Activated T-cell treated with anti-CD3 and anti-CD28 coated beads, Interleukin-2, amount 50 U/mL, for 24 hours (primary cell): Measurements from ENCODE around the gene C1QTNF12.
A peak's percentile ranks its signal among the peaks of the same experiment; 100 is the strongest.

Experiments used
- DNase-seq: peaks from one replicate; pipeline ENCODE4 v3.0.0-alpha.2; 2020
- H3K27ac Mint-ChIP-seq: 2 replicates; pipeline ENCODE4 v1.8.0; 2020; ENCODE audit warnings: mild to moderate bottlenecking, mixed read lengths
- H3K27me3 Mint-ChIP-seq: 2 replicates; pipeline ENCODE4 v1.8.0; 2020; ENCODE audit warnings: mixed read lengths
- H3K36me3 Mint-ChIP-seq: 2 replicates; pipeline ENCODE4 v1.8.0; 2020; ENCODE audit warnings: low read depth, mixed read lengths
- H3K4me1 Mint-ChIP-seq: 2 replicates; pipeline ENCODE4 v1.8.0; 2020; ENCODE audit warnings: low read depth, mixed read lengths
- H3K4me3 Mint-ChIP-seq: 2 replicates; pipeline ENCODE4 v1.8.0; 2020; ENCODE audit warnings: mild to moderate bottlenecking, moderate library complexity, mixed read lengths
- H3K9me3 Mint-ChIP-seq: 2 replicates; pipeline ENCODE4 v1.8.0; 2020; ENCODE audit warnings: mixed read lengths

C1QTNF12 gene

DNA sequence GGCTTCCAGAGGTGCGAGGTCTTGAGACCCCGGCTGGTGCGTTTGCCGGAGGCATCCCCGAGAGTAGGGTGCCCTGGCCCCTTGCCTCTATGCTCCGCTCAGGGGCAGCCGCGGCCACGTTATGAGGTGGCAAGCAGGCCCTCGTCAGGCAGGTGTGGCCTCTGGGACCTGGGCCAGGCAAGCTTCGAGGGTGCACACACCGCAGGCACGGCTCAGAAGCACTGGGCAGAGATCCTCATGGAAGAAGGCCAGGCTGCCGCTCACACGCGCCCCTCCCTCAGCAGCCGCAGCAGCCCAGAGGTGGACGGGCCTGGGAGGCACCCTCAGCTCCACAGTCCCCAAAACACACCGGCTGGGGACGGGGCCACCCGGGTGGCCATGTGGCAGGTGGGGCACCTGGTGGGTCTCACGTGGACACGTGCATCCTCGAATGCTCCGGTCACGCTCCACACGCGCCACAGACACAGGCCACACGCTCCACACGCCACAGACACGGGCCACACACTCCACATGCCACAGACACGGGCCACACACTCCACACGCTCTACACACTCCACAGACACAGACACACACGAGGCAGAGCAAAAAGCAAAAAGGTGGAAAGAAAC lies 21.2 kb downstream of the C1QTNF12 start:
- no peak overlapping the region for H3K4me3 Mint-ChIP-seq
- H3K4me1 Mint-ChIP-seq = peaks cover 35% of the 10 kb centered on the region
- H3K9me3 Mint-ChIP-seq = no peaks in the 10 kb centered on the region
- DNase-seq = no peak
- H3K36me3 Mint-ChIP-seq = peaks cover 85% of the 10 kb centered on the region
- no peaks in the 10 kb centered on the region for H3K27me3 Mint-ChIP-seq
- peak overlapping the region; percentile 50 for H3K27ac Mint-ChIP-seq

GRCh38 chr1:1223891-1224290 lies 22.6 kb downstream of the C1QTNF12 start:
- H3K27ac Mint-ChIP-seq = no peak overlapping the region
- H3K36me3 Mint-ChIP-seq = peaks cover 74% of the 10 kb centered on the region
- H3K4me3 Mint-ChIP-seq = no peak overlapping the region
- peaks cover 30% of the 10 kb centered on the region for H3K4me1 Mint-ChIP-seq
- no peak for DNase-seq
- no peaks in the 10 kb centered on the region for H3K9me3 Mint-ChIP-seq
- no peaks in the 10 kb centered on the region for H3K27me3 Mint-ChIP-seq

DNA sequence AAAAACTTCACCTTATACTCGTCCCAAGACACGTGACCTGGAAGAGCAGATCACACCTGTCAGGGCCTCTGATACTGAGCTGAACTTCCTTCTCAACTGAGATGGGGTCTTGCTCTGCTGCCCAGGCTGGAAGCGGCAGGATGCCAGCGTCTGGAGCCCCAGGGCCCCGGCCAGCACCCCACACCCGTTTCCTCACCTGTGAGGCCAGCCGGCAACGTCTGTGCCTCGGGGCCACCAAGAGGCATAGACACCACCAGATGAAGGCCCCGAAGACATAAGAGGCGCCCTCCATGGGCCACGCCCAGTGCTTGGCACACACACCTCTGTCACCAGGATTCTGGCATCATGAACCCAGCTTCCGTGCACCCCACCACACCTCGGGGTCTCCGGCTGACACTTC lies 23.2 kb downstream of the C1QTNF12 start:
- Mint-ChIP-seq H3K36me3 (peaks cover 70% of the 10 kb centered on the region), H3K4me1 (peaks cover 27% of the 10 kb centered on the region), H3K27ac (no peak overlapping the region), H3K4me3 (no peak overlapping the region), H3K27me3 (no peaks in the 10 kb centered on the region), H3K9me3 (no peaks in the 10 kb centered on the region)
- DNase-seq = no peak

DNA sequence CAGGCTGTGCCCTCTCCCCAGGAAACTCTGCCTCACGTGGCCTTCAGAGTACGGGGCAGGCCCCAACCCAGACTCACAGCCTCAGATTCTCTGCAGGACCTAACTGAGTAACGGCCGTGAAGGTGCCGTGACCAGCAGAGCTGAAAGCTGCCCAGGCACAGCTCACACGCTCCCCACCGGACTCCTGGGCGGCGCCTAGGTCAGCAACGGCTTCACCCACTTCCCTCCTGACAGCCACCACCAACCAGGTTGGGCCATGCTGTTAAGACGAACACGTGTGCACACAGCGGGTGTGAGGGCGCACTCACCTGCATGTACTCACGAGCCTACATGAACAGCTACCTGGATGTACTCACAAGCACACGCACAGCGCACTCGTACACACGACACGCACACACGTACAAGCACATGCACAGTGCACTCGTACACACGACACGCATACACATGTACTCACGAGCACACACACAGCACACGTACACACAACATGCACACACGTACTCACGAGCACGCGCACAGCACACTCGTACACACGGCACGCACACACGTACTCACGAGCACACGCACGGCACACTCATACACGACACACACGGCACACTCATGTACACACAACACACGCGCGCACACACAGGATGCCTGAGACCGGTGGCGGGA lies 23.8 kb downstream of the C1QTNF12 start:
- H3K4me1 Mint-ChIP-seq = peaks cover 33% of the 10 kb centered on the region
- H3K9me3 Mint-ChIP-seq = no peaks in the 10 kb centered on the region
- H3K4me3 Mint-ChIP-seq = no peak overlapping the region
- peak overlapping the region; percentile 12 for H3K27ac Mint-ChIP-seq
- no peak for DNase-seq
- H3K36me3 Mint-ChIP-seq = peaks cover 71% of the 10 kb centered on the region
- no peaks in the 10 kb centered on the region for H3K27me3 Mint-ChIP-seq

DNA sequence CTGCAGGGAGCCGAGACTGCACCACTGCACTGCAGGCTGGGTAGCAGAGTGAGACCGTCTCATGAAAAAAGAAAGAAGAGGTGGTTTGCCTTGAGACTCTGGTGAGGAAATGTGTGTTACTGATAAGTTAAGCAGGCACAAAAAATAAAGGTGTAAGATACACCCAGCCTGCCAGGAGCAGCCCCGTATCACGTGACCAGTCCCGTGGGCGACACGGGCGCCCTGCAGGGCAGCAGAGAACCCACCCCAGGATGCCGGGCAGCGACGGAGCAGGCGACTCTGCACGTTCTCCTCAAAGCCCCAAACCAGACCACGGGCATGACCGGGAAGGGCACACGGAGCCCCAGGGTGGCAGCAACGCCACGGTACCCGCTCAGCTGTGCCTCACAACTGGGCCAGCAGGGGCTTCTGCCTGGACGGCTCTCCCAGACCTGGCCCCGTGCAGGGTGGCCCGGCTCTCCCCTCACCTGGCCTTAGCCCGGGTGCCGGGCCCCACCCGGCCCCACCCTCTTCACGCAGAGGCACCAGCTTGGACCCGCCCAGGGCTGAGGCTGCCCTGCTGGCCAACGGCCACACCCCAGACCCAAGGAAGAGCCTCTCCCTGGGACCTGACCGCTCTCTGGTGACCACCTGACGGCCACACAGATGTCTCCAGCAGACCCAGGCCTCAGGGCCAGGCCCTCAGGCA lies 24.5 kb downstream of the C1QTNF12 start:
- Mint-ChIP-seq H3K27ac (no peak overlapping the region), H3K36me3 (peaks cover 73% of the 10 kb centered on the region)

GRCh38 chr1:1220197-1220596 lies 26.3 kb downstream of the C1QTNF12 start:
- Mint-ChIP-seq H3K9me3 (no peaks in the 10 kb centered on the region), H3K4me3 (no peak overlapping the region), H3K27ac (peak overlapping the region; percentile 89)

More for the DNA sequence above, 24.5 kb downstream of the C1QTNF12 start:
- H3K27me3 Mint-ChIP-seq = no peaks in the 10 kb centered on the region
- DNase-seq = no peak
- H3K4me3 Mint-ChIP-seq = no peak overlapping the region
- H3K4me1 Mint-ChIP-seq = peaks cover 38% of the 10 kb centered on the region
- H3K9me3 Mint-ChIP-seq = no peaks in the 10 kb centered on the region

DNA sequence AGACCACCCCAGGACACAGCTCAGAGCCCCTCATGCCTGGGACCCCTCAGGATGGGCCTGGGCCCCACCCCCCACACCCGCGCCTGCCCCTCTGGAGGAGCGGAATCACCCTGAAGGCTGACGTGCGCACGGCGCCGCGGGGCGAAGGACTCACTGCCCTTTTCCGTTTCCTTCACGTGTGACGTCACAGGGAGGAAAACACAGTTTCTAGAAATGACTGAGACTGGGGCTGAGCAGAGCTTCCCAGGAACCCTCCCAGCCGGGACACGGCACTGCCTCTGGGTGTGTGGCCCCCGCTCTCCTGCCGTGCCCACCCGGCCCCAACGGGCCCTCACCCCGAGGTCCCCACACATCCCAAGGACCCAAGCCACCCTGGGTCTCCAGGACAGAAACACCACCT lies 27.2 kb downstream of the C1QTNF12 start:
- H3K4me1 Mint-ChIP-seq = peaks cover 53% of the 10 kb centered on the region
- peak overlapping the region; percentile 57 for H3K4me3 Mint-ChIP-seq
- H3K27ac Mint-ChIP-seq = peak overlapping the region; percentile 89
- no peaks in the 10 kb centered on the region for H3K9me3 Mint-ChIP-seq
- H3K27me3 Mint-ChIP-seq = no peaks in the 10 kb centered on the region
- H3K36me3 Mint-ChIP-seq = peaks cover 72% of the 10 kb centered on the region
- DNase-seq = peak; percentile 65

More at GRCh38 chr1:1220197-1220596, 26.3 kb downstream of the C1QTNF12 start:
- H3K36me3 Mint-ChIP-seq = peaks cover 73% of the 10 kb centered on the region
- no peak for DNase-seq
- H3K4me1 Mint-ChIP-seq = peaks cover 46% of the 10 kb centered on the region
- H3K27me3 Mint-ChIP-seq = no peaks in the 10 kb centered on the region

- peak overlapping the region; percentile 64 for H3K4me3 Mint-ChIP-seq
Observed at GRCh38 chr1:1218524-1219200, 27.9 kb downstream of the C1QTNF12 start.

GRCh38 chr1:1217621-1218523 lies 28.6 kb downstream of the C1QTNF12 start:
- H3K4me3 Mint-ChIP-seq = peak overlapping the region; percentile 64

More at GRCh38 chr1:1218524-1219200, 27.9 kb downstream of the C1QTNF12 start:
- Mint-ChIP-seq H3K9me3 (no peaks in the 10 kb centered on the region), H3K27me3 (no peaks in the 10 kb centered on the region), H3K4me1 (peaks cover 56% of the 10 kb centered on the region), H3K36me3 (peaks cover 66% of the 10 kb centered on the region), H3K27ac (peak overlapping the region; percentile 89)
- DNase-seq = no peak

GRCh38 chr1:1216770-1217620 lies 29.5 kb downstream of the C1QTNF12 start:
- peak; percentile 67 for DNase-seq
- Mint-ChIP-seq H3K36me3 (peaks cover 59% of the 10 kb centered on the region), H3K27ac (peak overlapping the region; percentile 98), H3K9me3 (no peaks in the 10 kb centered on the region), H3K27me3 (no peaks in the 10 kb centered on the region), H3K4me3 (peak overlapping the region; percentile 85), H3K4me1 (peaks cover 53% of the 10 kb centered on the region)

More at GRCh38 chr1:1217621-1218523, 28.6 kb downstream of the C1QTNF12 start:
- H3K27ac Mint-ChIP-seq = peak overlapping the region; percentile 87
- peaks cover 55% of the 10 kb centered on the region for H3K4me1 Mint-ChIP-seq
- no peaks in the 10 kb centered on the region for H3K9me3 Mint-ChIP-seq
- H3K27me3 Mint-ChIP-seq = no peaks in the 10 kb centered on the region
- DNase-seq = peak; percentile 68
- peaks cover 61% of the 10 kb centered on the region for H3K36me3 Mint-ChIP-seq

DNA sequence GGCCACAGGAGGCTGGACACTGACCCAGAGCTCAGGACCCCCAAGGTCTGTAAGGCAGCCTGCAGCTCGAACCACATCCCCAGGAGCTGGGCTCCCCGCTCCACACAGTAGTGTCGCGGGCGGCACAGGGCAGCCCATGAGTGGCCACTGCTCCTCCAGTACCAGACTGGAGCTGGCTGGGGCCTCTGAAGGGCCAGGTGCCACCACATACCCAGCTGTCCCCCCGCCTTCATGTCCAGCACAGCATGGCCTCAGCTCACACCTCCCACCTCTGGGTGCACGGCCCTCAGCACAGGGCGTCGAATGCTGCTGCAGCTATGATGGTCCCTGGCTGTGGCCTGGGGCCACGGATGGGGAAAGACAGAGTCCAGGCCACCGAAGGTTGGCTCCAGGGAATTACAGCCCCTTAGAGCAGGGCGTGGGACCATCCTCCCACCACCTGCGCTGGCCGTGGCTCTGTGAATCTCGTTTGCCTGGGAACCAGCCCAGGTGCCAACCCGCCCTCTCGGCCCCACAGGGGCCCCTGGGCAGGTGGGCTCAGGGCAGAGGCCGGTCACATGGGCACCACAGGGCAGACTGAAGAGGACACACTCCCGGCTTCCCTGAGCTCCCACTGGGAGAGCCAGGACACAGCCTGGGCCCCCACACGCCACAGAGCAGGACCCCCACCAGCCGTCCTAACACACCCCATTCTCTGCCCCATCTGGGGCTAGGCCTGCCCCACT lies 30.5 kb downstream of the C1QTNF12 start:
- H3K4me3 Mint-ChIP-seq = peak overlapping the region; percentile 85
- peaks cover 60% of the 10 kb centered on the region for H3K36me3 Mint-ChIP-seq
- H3K27ac Mint-ChIP-seq = peak overlapping the region; percentile 98

GRCh38 chr1:1215080-1215676 lies 31.3 kb downstream of the C1QTNF12 start:
- H3K4me3 Mint-ChIP-seq = peak overlapping the region; percentile 85
- DNase-seq = peak; percentile 55
- no peaks in the 10 kb centered on the region for H3K9me3 Mint-ChIP-seq
- H3K36me3 Mint-ChIP-seq = peaks cover 60% of the 10 kb centered on the region
- H3K27ac Mint-ChIP-seq = peak overlapping the region; percentile 98
- peaks cover 53% of the 10 kb centered on the region for H3K4me1 Mint-ChIP-seq
- H3K27me3 Mint-ChIP-seq = no peaks in the 10 kb centered on the region

More for the DNA sequence above, 30.5 kb downstream of the C1QTNF12 start:
- Mint-ChIP-seq H3K4me1 (peaks cover 54% of the 10 kb centered on the region), H3K9me3 (no peaks in the 10 kb centered on the region), H3K27me3 (no peaks in the 10 kb centered on the region)
- peak; percentile 41 for DNase-seq
